ENCODE measurements around the gene ELL3. TPM values are rescaled to one million over a fixed set of nuclear protein-coding genes. Genes with fewer than 3 reads are reported as not detected.
"Not testable (repeated sequence)": the region's sequence is repeated elsewhere in the genome, so short reads cannot be mapped to it uniquely, and the experiment has no call there.

The ELL3 gene
- total RNA-seq, 2 donors from 2014 or later = 0.26 to 0.86 TPM

- not testable (repeated sequence) for H3K27ac Mint-ChIP-seq; H3K36me3 Mint-ChIP-seq; DNase-seq (ENCODE audit: low spot score); H3K4me1 Mint-ChIP-seq (ENCODE audit: low read depth in 2 of 2); H3K27me3 Mint-ChIP-seq; ATAC-seq; H3K9me3 Mint-ChIP-seq; H3K4me3 Mint-ChIP-seq
These were observed 48.6 kb downstream of the ELL3 start for GRCh38 chr15:43728053-43728725.

GRCh38 chr15:43726306-43726705 is 50.5 kb downstream of the ELL3 start:
- H3K27me3 Mint-ChIP-seq; ATAC-seq; H3K4me3 Mint-ChIP-seq; H3K27ac Mint-ChIP-seq; DNase-seq (ENCODE audit: low spot score); H3K36me3 Mint-ChIP-seq; H3K4me1 Mint-ChIP-seq (ENCODE audit: low read depth in 2 of 2); H3K9me3 Mint-ChIP-seq: not testable (repeated sequence)

- Mint-ChIP-seq H3K36me3 (no peaks in the 10 kb centered on the region), H3K4me1 (ENCODE audit: low read depth in 2 of 2) (no peaks in the 10 kb centered on the region), H3K9me3 (no peaks in the 10 kb centered on the region), H3K4me3 (no peak overlapping the region), H3K27ac (no peak overlapping the region), H3K27me3 (peaks cover 2 to 7% of the 10 kb centered on the region in 2 donors)
- ATAC-seq (no peak), DNase-seq (ENCODE audit: low spot score) (no peak)
These were observed 53.6 kb downstream of the ELL3 start for GRCh38 chr15:43723151-43723550.

Other genes with a start within 250 kb of the ELL3 start
- gene PPIP5K1, start 186.8 kb downstream of the ELL3 start, total RNA-seq = 10 to 100 TPM; 61.1 to 88.8 TPM
- gene CKMT1B, start 182.9 kb downstream of the ELL3 start, total RNA-seq = not detected
- gene STRC, start 158.2 kb downstream of the ELL3 start, total RNA-seq = under 1 TPM; 0.50 to 0.86 TPM
- gene CATSPER2, start 128.1 kb downstream of the ELL3 start, total RNA-seq = 10 to 100 TPM; 10.3 to 13.6 TPM
- not detected for gene CKMT1A, start 83.1 kb downstream of the ELL3 start, total RNA-seq
- 100 to 1,000 TPM; 365 to 555 TPM for gene PDIA3, start 30.5 kb downstream of the ELL3 start, total RNA-seq
- 100 to 1,000 TPM; 456 to 585 TPM for gene SERF2, start 15.4 kb upstream of the ELL3 start, total RNA-seq
- under 1 TPM; 0.24 to 0.50 TPM for gene SERINC4, start 23.3 kb upstream of the ELL3 start, total RNA-seq
- gene HYPK, start 23.6 kb upstream of the ELL3 start, total RNA-seq = 10 to 100 TPM; 14.3 to 15.3 TPM
- 10 to 100 TPM; 30.4 to 37.4 TPM for gene MFAP1, start 47.7 kb upstream of the ELL3 start, total RNA-seq
- gene WDR76, start 50.0 kb upstream of the ELL3 start, total RNA-seq = 10 to 100 TPM; 37.9 to 69.0 TPM

Measured in natural killer cell treated with Interleukin-12 subunit alpha and Interleukin-12 subunit beta and Interleukin-15 and Interleukin-18, amount 100 ng/mL, for 72 hours (primary cell).